IMR-90 (cell line): ENCODE data around the gene CSNK2A2. TPM values are rescaled to one million over a fixed set of nuclear protein-coding genes. Genes with fewer than 3 reads are reported as not detected.

ENCODE experiments used
- ATAC-seq: fragments of 200-7000 bp; cut with Tn5 transposase; 2 replicates; pipeline ENCODE4 v1.9.1; 2020; ENCODE audit warnings: low read depth, mild to moderate bottlenecking, moderate library complexity
- BruUV-seq: library from RNA; stranded (reverse); fragments of 400-500 nt; replicated peaks from 2 replicates; lab custom pipeline; 2021; lab: Mats Ljungman, UMichigan
- CTCF ChIA-PET: fragments of 300-600 bp; formaldehyde crosslinking; extraction: SDS; loops from one replicate; lab custom pipeline; 2021; ENCODE audit warnings: antibody characterized with exemption; lab: Yijun Ruan, JAX
- POLR2A ChIA-PET: fragments of 300-600 bp; sonication (Branson Sonifier 250); formaldehyde crosslinking; loops from one replicate; lab custom pipeline; 2022; ENCODE audit warnings: antibody characterized with exemption; ENCODE audit not compliant: unreplicated experiment; lab: Charles Lee
- DNase-seq: peaks from one replicate; pipeline ENCODE4 v3.0.0; 2013
- H2AFZ ChIP-seq: replicated peaks from 2 replicates; pipeline ENCODE3; 2013; ENCODE audit warnings: low read length, mild to moderate bottlenecking; ENCODE audit not compliant: poor library complexity
- H2AK5ac ChIP-seq: 2 replicates; pipeline ENCODE4 v1.6.1; 2013; ENCODE audit warnings: low read depth, low read length, inconsistent platforms
- H2AK9ac ChIP-seq: replicated peaks from 2 replicates; pipeline ENCODE3; 2013; ENCODE audit warnings: mild to moderate bottlenecking, low read depth, low read length, moderate library complexity; ENCODE audit not compliant: poor library complexity
- H2BK120ac ChIP-seq: 2 replicates; pipeline ENCODE4 v1.6.1; 2013; ENCODE audit warnings: low read depth, low read length, inconsistent platforms
- H2BK15ac ChIP-seq: 3 replicates; pipeline ENCODE4 v1.6.1; 2013; ENCODE audit warnings: low read depth, low read length, inconsistent platforms
- H2BK20ac ChIP-seq: 2 replicates; pipeline ENCODE4 v1.6.1; 2013; ENCODE audit warnings: low read depth, mild to moderate bottlenecking, inconsistent platforms, low read length, moderate library complexity
- H2BK5ac ChIP-seq: 2 replicates; pipeline ENCODE4 v1.6.1; 2013; ENCODE audit warnings: mild to moderate bottlenecking, low read depth, low read length, inconsistent platforms; ENCODE audit not compliant: poor library complexity, severe bottlenecking
- H3K14ac ChIP-seq: replicated peaks from 2 replicates; pipeline ENCODE4 v1.6.1; 2013; ENCODE audit warnings: low read depth, low read length, inconsistent platforms
- H3K18ac ChIP-seq: 2 replicates; pipeline ENCODE4 v1.6.1; 2013; ENCODE audit warnings: low read depth, low read length, control low read depth
- H3K23ac ChIP-seq: 2 replicates; pipeline ENCODE4 v1.6.1; 2013; ENCODE audit warnings: low read depth, low read length, inconsistent platforms
- H3K27ac ChIP-seq: 2 replicates; pipeline ENCODE4 v1.5.1; 2013; ENCODE audit warnings: mild to moderate bottlenecking, control low read depth, low read length; ENCODE audit not compliant: insufficient read depth
- H3K27me3 ChIP-seq: 2 replicates; pipeline ENCODE4 v1.6.1; 2013; ENCODE audit warnings: low read length; ENCODE audit not compliant: control insufficient read depth, insufficient read depth
- H3K36me3 ChIP-seq: 2 replicates; pipeline ENCODE4 v1.6.1; 2013; ENCODE audit warnings: low read length, mixed read lengths; ENCODE audit not compliant: control insufficient read depth, insufficient read depth
- H3K4ac ChIP-seq: 2 replicates; pipeline ENCODE4 v1.6.1; 2013; ENCODE audit warnings: low read depth, low read length, inconsistent platforms
- H3K4me1 ChIP-seq: 2 replicates; pipeline ENCODE4 v1.6.1; 2013; ENCODE audit warnings: low read length, mixed read lengths; ENCODE audit not compliant: control insufficient read depth, insufficient read depth
- H3K4me2 ChIP-seq: 2 replicates; pipeline ENCODE4 v1.6.1; 2013; ENCODE audit warnings: low read depth, mild to moderate bottlenecking, control low read depth, low read length, moderate library complexity
- H3K4me3 ChIP-seq: 2 replicates; pipeline ENCODE4 v1.5.1; 2013; ENCODE audit warnings: low read depth, mild to moderate bottlenecking, control low read depth, low read length, moderate library complexity; ENCODE audit not compliant: insufficient read depth
- H3K56ac ChIP-seq: 2 replicates; pipeline ENCODE4 v1.6.1; 2013; ENCODE audit warnings: low read length, inconsistent platforms; ENCODE audit not compliant: insufficient read depth; ENCODE audit errors: extremely low read depth
- H3K79me1 ChIP-seq, 2 experiments: 2 replicates each; pipeline ENCODE4 v1.6.1; 2013; ENCODE audit warnings: low read length in 2 of 2, inconsistent platforms in 1 of 2, low read depth in 1 of 2
- H3K9ac ChIP-seq: 2 replicates; pipeline ENCODE4 v1.6.1; 2013; ENCODE audit warnings: low read depth, low read length, control low read depth
- H3K9me1 ChIP-seq: 2 replicates; pipeline ENCODE4 v1.6.1; 2013; ENCODE audit warnings: low read length, inconsistent platforms; ENCODE audit not compliant: insufficient read depth
- H3K9me3 ChIP-seq: 2 replicates; pipeline ENCODE4 v1.6.1; 2013; ENCODE audit warnings: low read length; ENCODE audit not compliant: control insufficient read depth, insufficient read depth
- H4K20me1 ChIP-seq: 2 replicates; pipeline ENCODE4 v1.6.1; 2013; ENCODE audit warnings: low read length, inconsistent platforms; ENCODE audit not compliant: insufficient read depth
- H4K5ac ChIP-seq: 2 replicates; pipeline ENCODE4 v1.6.1; 2013; ENCODE audit warnings: mild to moderate bottlenecking, low read depth, low read length, control low read depth
- H4K8ac ChIP-seq, 2 experiments: 2 replicates each; pipeline ENCODE4 v1.6.1; 2013; ENCODE audit warnings: low read depth in 2 of 2, low read length in 2 of 2, control low read depth in 1 of 2, inconsistent platforms in 1 of 2
- H4K91ac ChIP-seq: 2 replicates; pipeline ENCODE4 v1.6.1; 2013; ENCODE audit warnings: low read depth, low read length, inconsistent platforms; ENCODE audit not compliant: insufficient read depth
- BHLHE40 ChIP-seq: fragments of 150-350 bp; IDR thresholded peaks from 2 replicates; pipeline ENCODE4 v1.6.1; 2016; ENCODE audit warnings: mild to moderate bottlenecking, low read depth, low read length
- CEBPB ChIP-seq: IDR thresholded peaks from 2 replicates; pipeline ENCODE4 v1.6.1; 2012; ENCODE audit warnings: low read depth, low read length, improper control_type of control experiment
- CTCF ChIP-seq: conservative IDR thresholded peaks from 2 replicates; pipeline ENCODE4 v1.5.1; 2012; ENCODE audit warnings: mild to moderate bottlenecking, low read depth, low read length, improper control_type of control experiment
- MAZ ChIP-seq: IDR thresholded peaks from 2 replicates; pipeline ENCODE4 v1.6.1; 2012; ENCODE audit warnings: low read depth, mild to moderate bottlenecking, low read length, improper control_type of control experiment, moderate library complexity, borderline replicate concordance
- NFE2L2 ChIP-seq: fragments of 150-350 bp; IDR thresholded peaks from 2 replicates; pipeline ENCODE4 v1.6.1; 2016; ENCODE audit warnings: low read depth, mild to moderate bottlenecking, low read length
- RFX5 ChIP-seq: IDR thresholded peaks from 2 replicates; pipeline ENCODE4 v1.8.0; 2012; ENCODE audit warnings: low read depth, mild to moderate bottlenecking, low read length, moderate library complexity
- USF2 ChIP-seq: fragments of 150-350 bp; IDR thresholded peaks from 2 replicates; pipeline ENCODE4 v1.6.1; 2017; ENCODE audit warnings: mild to moderate bottlenecking, antibody characterized with exemption, low read length, low read depth
- WGBS, 2 experiments: methylation state at CpG; one replicate each; pipeline versions ENCODE4 v1.1.5 to v1.1.7; 2013; ENCODE audit warnings: missing lambda C conversion rate in 2 of 2; ENCODE audit not compliant: insufficient read length in 1 of 2; ENCODE audit errors: extremely low coverage in 2 of 2; 5-methylcytosine and 5-hydroxymethylcytosine counted together
- dilution Hi-C: fragments of 300-500 bp; cut with HindIII; formaldehyde crosslinking; loops from one replicate; pipeline ENCODE4 v1.14.3; 2018; ENCODE audit warnings: low sequenced_read_pairs; ENCODE audit not compliant: unreplicated experiment
- in situ Hi-C: fragments of 300-500 bp; cut with MboI; formaldehyde crosslinking; loops from 3 replicates; pipeline ENCODE4 v1.14.3; 2019; ENCODE audit warnings: low sequenced_read_pairs, inconsistent platforms, mixed read lengths
- intact Hi-C: fragments of 100-400 bp; cut with micrococcal nuclease; formaldehyde crosslinking; loops from 2 replicates; pipeline ENCODE4 v1.10.0; 2022
- polyA plus RNA-seq, 3 experiments: library from polyadenylated mRNA; depleted of rRNA; stranded (reverse); fragments of >200 nt; gene quantifications; 2 replicates each; pipeline ENCODE4 v1.2.3, GENCODE V29; 2012; ENCODE audit warnings: low replicate concordance in 1 of 3
- total RNA-seq: library from RNA; depleted of rRNA; stranded (reverse); fragments of >200 nt; gene quantifications from 2 replicates; pipeline ENCODE4 v1.2.3, GENCODE V29; 2012

Gene CSNK2A2
- total and polyA plus RNA-seq, 2 of the 4 experiments (the other 2 are of a cell fraction): 15.6 to 27.5 TPM

- Histone ChIP-seq H3K9me1 (peaks cover 23% of the 10 kb centered on the region), H2BK5ac (no peak overlapping the region), H3K18ac (no peak overlapping the region), H4K8ac (no peak overlapping the region), H3K27me3 (no peaks in the 10 kb centered on the region), H3K9me3 (no peaks in the 10 kb centered on the region), H3K4ac (no peak overlapping the region), H3K27ac (no peak overlapping the region), H3K23ac (no peak overlapping the region), H2AK5ac (no peak overlapping the region), H4K5ac (no peak overlapping the region), H3K4me1 (peaks cover 25% of the 10 kb centered on the region), H3K4me2 (no peak overlapping the region), H3K14ac (no peak overlapping the region), H4K91ac (no peak overlapping the region), H2BK20ac (no peak overlapping the region), H2BK15ac (no peak overlapping the region), H3K9ac (no peak overlapping the region), H3K36me3 (no peaks in the 10 kb centered on the region), H2AFZ (no peak overlapping the region), H3K79me1 (peaks cover 31 to 63% of the 10 kb centered on the region in 2 experiments), H2BK120ac (no peak overlapping the region), H3K4me3 (no peak overlapping the region), H3K56ac (no peak overlapping the region), H2AK9ac (no peak overlapping the region), H4K20me1 (peaks cover 69% of the 10 kb centered on the region)
- CTCF ChIA-PET: no interaction called here
- no peak for ATAC-seq
- TF ChIP-seq USF2 (no peak), CEBPB (no peak), CTCF (no peak), RFX5 (no peak), MAZ (no peak), BHLHE40 (no peak), NFE2L2 (no peak)
- BruUV-seq: no TSS peak
- intact Hi-C loops (loop anchor here (5.0 kb wide), 1 partner anchor 388 kb away; the partner anchor contains the start of gene KATNB1), in situ Hi-C loops (loop anchor here (5.0 kb wide), 1 partner anchor 103 kb away; no protein-coding TSS in a partner anchor), dilution Hi-C loops (no loop called here)
- no CpG with 5 or more reads among the region's 4 CpGs for WGBS, 2 experiments
- POLR2A ChIA-PET: no interaction called here
- no peak for DNase-seq
These were observed 72.9 kb downstream of the CSNK2A2 start for GRCh38 chr16:58125041-58125440.
